ENCODE results near the gene BUB3.
A peak's percentile ranks its signal among the peaks of the same experiment; 100 is the strongest.

Gene BUB3, protein sequence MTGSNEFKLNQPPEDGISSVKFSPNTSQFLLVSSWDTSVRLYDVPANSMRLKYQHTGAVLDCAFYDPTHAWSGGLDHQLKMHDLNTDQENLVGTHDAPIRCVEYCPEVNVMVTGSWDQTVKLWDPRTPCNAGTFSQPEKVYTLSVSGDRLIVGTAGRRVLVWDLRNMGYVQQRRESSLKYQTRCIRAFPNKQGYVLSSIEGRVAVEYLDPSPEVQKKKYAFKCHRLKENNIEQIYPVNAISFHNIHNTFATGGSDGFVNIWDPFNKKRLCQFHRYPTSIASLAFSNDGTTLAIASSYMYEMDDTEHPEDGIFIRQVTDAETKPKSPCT

DNA sequence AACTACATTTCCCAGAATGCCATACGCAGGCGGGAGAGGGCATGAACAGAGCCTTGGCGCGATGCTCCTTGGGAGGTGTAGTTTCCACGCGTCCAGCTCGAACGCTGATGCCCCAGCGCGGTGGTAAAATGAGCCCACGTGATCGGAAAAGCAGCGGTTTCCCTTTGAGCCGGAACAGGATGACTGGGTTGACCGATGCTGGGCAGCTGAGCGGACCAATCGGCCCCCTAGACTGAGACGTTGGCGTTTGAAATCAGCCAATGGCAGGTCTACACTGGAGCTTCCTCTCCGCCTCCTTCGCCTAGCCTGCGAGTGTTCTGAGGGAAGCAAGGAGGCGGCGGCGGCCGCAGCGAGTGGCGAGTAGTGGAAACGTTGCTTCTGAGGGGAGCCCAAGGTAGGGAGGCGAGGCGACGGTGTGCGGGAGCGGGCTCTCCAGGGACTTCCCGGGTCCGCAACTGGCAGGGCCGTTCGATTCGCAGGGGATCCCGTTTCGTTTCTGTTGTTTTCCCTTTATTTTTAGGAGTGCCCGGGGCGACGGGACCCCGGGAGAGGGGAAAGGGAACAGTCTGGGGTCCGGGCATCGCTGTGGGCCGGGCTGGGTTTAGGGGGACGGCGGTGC, at the start of gene BUB3:
TSS of gene BUB3 (plus strand) at position 311 of the 619 bp plus-strand sequence. CDS start 516 bp downstream, outside the sequence.
- peak; percentile 100 for DNase-seq

GRCh38 chr10:123109466-123109865, 44.7 kb upstream of the BUB3 start:
- DNase-seq: no peak

- DNase-seq: no peak
These were observed 36.4 kb upstream of the BUB3 start for GRCh38 chr10:123117644-123118417.

GRCh38 chr10:123119081-123119480, 35.1 kb upstream of the BUB3 start:
- no peak for DNase-seq

- no peak for DNase-seq
These were observed 28.0 kb upstream of the BUB3 start for GRCh38 chr10:123126246-123126645.

- no peak for DNase-seq
These were observed 24.5 kb upstream of the BUB3 start for GRCh38 chr10:123129618-123130271.

DNA sequence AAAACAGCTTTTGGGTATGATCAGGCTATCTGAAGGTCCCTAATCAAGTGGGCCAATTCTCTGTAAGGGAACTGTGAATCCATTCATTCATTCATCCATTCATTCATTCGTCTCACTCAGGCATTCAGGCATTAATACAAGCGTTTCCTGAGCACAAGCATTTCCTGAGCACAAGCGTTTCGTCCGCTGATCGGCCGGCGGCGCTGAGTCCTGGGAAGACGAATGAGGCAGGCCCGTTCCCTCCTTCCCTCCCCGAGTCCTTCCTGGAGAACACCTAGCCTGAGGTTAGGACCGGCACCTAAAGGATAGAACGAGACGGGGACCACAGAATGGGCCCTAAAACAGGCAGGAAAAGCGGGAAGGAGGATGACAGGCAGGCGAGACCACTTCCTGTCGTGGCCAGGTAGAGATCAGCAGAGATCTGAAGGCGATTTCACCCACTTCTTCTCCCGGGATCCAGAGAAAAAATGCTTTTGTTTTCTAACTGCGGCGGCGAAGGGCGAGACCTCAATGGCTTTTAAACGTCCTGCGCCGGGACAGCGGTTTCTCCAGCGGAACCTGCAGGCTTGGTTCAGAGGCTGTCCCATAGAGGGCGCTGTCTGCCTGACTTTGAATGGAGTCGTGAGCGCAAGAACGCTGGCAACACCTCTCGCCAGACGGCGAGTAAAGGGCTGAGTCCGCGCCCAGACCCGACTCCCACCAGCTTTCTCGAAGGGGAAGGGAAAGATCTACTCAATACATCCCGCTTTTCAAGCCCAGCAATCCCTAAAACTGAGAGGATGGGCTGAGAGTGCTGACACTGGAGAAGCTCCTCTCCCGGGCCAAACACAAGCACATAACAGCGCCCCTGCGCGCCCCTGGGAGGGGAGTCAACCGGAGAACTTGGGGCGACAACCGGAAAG, 21.4 kb upstream of the BUB3 start:
- DNase-seq: peak; percentile 83

GRCh38 chr10:123133541-123134342, 20.5 kb upstream of the BUB3 start:
- no peak for DNase-seq

DNA sequence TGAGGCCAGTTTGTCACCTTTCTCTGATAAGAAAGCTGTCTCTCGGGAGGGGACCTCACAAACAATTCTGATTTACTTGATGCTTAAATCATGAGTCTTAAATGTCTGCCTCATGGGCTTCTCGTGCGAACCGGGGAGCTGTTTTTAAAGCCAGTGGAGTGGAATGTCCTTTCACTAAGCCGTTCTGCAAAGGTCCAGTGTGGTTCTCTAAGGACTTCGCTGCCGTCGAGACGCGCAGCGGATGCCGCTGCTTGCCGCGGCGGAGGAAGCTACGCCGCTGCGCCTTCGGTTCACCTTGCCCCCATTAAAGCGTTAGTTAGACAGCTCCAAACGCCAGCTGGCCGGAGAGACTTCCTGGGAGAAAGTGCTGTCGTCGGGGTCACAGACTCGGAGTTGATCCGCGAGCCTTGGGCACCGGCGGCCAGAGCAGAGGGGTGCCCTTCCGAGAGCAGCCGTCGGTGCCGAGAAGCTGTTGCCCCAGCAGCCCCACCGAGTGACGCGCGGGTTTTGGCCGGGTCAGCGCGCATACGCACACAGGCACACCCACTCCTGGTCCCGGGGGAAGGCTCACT, 19.8 kb upstream of the BUB3 start:
- no peak for DNase-seq

DNA sequence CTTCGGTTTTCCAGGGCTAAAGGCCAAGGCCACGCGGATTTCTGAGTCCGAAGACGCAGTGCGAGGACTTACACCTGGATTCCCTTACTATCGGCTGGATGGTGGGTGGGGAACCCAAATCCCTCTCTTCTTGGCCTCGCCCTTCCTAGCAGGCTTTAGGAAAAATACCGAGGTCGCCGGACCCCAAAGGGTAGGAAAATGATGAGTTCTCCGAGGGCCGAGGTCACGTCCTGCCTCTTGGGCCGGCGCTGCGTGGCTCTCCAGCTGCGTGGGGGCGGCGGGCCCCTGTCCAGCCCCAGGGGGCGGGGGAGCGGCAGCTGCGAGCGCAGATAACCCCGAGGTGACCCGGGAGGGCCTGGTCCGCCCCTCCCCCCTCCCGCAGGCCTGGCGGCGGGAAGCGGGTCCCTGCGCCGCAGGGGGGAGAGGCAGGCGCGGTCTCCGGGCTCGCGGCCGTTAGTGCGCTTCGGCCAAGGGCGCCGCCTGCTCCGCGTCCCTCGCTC, 19.2 kb upstream of the BUB3 start:
- no peak for DNase-seq

DNA sequence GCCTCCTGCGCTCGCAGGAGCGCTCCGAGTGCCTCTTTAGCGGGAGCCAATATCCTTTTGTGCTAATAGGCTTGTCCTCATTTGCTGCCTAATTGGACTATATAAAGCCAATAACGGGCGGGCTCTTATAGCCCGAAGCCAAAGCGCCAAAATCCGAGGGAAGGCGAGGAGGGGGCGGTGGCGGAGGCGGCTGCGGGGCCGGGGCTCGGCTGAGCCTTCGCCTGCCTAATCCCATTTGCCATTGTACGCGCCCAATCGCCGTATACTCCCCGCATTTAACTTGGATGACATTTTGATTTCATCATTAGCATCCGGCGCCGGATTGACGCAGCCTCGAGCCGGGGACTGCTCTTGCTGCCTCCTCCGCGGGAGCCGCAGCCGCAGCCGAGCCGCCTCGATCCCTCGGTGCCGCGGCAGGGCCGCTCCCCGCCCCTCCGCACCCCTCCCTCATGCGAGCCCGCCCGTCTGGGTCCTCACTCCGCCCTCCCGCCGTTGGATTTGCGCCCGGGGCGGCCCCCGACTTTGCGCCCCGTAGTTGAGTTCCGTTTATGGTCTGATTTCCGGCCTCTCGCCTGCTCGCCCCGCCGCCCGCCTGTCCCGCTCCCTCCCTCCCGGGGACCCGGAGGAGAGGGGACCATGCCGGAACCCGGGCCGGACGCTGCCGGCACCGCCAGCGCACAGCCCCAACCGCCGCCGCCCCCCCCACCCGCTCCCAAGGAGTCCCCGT, 18.6 kb upstream of the BUB3 start, which contains the start of gene HMX3:
TSS of gene HMX3 (plus strand) at position 556 of the 727 bp plus-strand sequence. CDS start at position 637, 81 bp downstream.
- no peak for DNase-seq

DNA sequence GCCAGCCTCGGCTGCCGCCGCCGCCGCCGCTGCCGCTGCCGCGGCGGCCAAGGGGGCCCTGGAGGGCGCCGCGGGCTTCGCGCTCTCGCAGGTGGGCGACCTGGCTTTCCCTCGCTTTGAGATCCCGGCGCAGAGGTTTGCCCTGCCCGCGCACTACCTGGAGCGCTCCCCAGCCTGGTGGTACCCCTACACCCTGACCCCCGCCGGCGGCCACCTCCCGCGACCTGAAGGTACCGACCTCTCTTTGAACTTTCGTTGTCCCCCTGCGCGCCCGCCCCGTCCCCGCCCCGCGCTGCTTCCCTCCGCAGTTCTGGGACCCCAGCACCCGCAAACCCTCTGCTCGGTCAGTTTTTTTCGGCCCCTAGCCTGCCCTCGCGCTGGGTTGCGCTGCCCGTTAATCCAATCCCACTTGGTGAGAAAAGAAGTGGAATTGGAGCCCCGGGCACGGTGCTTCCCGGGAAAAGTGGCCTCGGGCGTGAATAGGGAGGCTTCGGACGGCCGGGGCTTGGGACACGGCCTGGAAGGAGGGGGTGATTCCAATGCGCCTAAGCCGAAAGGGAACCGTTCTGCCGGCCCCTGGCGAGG, 17.9 kb upstream of the BUB3 start:
- no peak for DNase-seq

GRCh38 chr10:123136806-123137642, 17.2 kb upstream of the BUB3 start:
- DNase-seq: no peak

GRCh38 chr10:123139165-123139520, 15.1 kb upstream of the BUB3 start:
- DNase-seq: no peak

DNA sequence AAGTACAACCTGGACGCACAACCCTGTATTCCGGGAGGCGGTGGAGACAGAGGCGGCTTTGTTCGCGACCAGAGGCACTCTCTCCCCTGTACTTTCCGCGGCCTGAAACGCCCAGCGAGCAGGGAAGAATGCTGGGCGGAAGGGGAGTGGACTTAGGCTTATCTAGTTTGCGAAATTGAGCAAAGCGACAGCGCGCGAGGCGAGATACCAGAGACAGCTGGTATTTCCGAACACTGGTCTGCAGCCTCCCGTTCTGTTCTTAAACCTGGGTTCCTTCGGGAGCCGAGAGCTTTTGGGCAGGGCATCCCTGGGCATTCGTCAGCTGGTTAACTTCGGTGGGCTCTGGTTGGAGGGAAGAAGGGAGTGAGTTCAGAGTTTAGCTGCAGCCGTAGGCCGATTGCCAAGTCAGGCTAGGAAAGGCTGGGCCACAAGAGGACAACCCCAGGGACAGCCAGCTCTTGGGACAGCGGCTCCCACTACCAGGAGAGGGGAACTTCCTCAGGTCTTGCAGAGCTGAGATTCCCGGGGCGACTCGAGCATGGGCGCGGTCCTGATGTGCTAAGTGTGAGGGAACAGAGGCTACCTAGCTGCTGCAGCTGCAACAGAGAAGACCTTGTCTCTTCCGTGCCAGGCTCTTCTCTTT, 14.6 kb upstream of the BUB3 start:
- DNase-seq: no peak

- DNase-seq: no peak
These were observed 13.8 kb upstream of the BUB3 start for GRCh38 chr10:123140164-123140982.

GRCh38 chr10:123140983-123141390, 13.2 kb upstream of the BUB3 start:
- DNase-seq: no peak
